ENCODE measurements around the gene SH3GL2.

- TF ChIP-seq CTCF (IDR thresholded peaks at IDR 0.05; ENCODE audit: borderline replicate concordance, extremely low read depth, low read length, poor library complexity, severe bottlenecking) = no peak
- no peak for TF ChIP-seq EZH2 (IDR thresholded peaks at IDR 0.05; ENCODE audit: borderline replicate concordance, low read depth, low read length, severe bottlenecking)
These were observed 115.5 kb downstream of the SH3GL2 start for GRCh38 chr9:17694336-17694735.

Data from DND-41 (cell line).